SH-SY5Y (cell line): ENCODE measurements around the gene GNAI3.

Source experiments
- GATA2 ChIP-seq: IDR thresholded peaks from 2 replicates; pipeline ENCODE4 v1.6.1; 2011; ENCODE audit warnings: mild to moderate bottlenecking, low read depth, low read length
- GATA3 ChIP-seq: IDR thresholded peaks from 2 replicates; pipeline ENCODE4 v1.6.1; 2011; ENCODE audit warnings: low read depth, mild to moderate bottlenecking, low read length, moderate library complexity

DNA sequence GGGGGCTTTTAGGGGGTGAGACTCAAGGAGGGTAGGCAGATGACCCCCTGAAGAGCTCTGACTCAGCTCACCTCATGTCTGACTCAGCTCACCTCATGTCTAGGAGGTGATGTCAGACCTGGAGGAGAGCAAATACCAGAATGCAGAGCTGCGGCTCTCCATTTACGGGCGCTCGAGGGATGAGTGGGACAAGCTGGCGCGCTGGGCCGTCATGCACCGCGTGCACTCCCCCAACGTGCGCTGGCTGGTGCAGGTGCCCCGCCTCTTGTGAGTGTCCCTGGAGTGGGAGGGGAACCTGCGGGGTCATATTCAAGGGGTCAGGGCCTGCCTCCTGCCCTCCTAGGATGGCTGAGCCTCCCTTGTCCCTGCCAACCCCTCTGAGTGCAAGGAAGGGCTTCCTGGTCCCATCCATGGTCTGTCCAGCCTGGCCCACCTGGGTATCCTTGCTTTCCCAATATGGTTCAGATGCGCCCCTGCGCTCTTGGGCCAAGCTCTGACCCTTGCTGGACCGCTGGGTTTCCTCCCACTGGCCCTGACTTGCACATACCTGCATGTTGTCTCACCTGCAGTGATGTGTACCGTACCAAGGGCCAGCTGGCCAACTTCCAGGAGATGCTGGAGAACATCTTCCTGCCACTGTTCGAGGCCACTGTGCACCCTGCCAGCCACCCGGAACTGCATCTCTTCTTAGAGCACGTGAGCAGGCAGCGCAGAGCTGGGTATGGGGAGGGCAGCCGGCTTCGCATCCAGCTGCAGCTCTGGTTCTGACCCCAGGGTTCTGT lies 80.3 kb downstream of the GNAI3 start:
- TF ChIP-seq GATA3: no peak
- TF ChIP-seq GATA2: no peak
